Adrenal gland (tissue), 12 donors: ENCODE data around the gene USP3. TPM values are rescaled to one million over a fixed set of nuclear protein-coding genes. Genes with fewer than 3 reads are reported as not detected.

Source experiments
- DNase-seq, 7 donors: peaks; one replicate each; pipeline ENCODE4 v3.0.0-alpha.2; 2019 to 2020
- H3K27ac ChIP-seq, 5 donors: fragments of 200-600 bp; sonication (generic) in 4 of 5; 1 replicate in 3 of 5; 2 replicates in 2 of 5; pipeline versions ENCODE4 v1.5.1 to v1.8.0; 2016 to 2020; ENCODE audit warnings: mild to moderate bottlenecking in 1 of 5
- H3K27me3 ChIP-seq: fragments of 200-600 bp; 2 replicates; pipeline ENCODE4 v1.8.0; 2021
- H3K36me3 ChIP-seq, 2 donors: fragments of 200-600 bp; replicated peaks in 1 of 2; 1 replicate in 1 of 2; 2 replicates in 1 of 2; pipeline versions ENCODE4 v1.5.1 to v1.8.0; 2018 to 2022
- H3K4me1 ChIP-seq, 2 donors: fragments of 200-600 bp; replicated peaks in 1 of 2; 1 replicate in 1 of 2; 2 replicates in 1 of 2; pipeline versions ENCODE4 v1.5.1 to v1.8.0; 2018 to 2021
- H3K4me3 ChIP-seq, 4 donors: fragments of 200-600 bp; sonication (generic) in 3 of 4; one replicate each; pipeline ENCODE4 v1.5.1; 2016 to 2018
- H3K9me3 ChIP-seq, 3 donors: fragments of 200-600 bp; sonication (generic) in 1 of 3; replicated peaks in 1 of 3; 1 replicate in 2 of 3; 2 replicates in 1 of 3; pipeline versions ENCODE4 v1.5.1 to v1.8.0; 2016 to 2021
- CTCF ChIP-seq, 6 experiments: fragments of 450-650 bp in 4 of 6; fragments of 200-600 bp in 2 of 6; sonication (generic) in 1 of 6; IDR thresholded peaks; 1 replicate in 5 of 6; 2 replicates in 1 of 6; pipeline versions ENCODE4 v1.5.1 to v1.8.0; 2016 to 2021; ENCODE audit warnings: antibody characterized with exemption in 6 of 6, mild to moderate bottlenecking in 2 of 6, moderate library complexity in 1 of 6
- POLR2A ChIP-seq, 2 donors: fragments of 450-650 bp; IDR thresholded peaks; one replicate each; pipeline ENCODE4 v1.6.1; 2017; ENCODE audit warnings: antibody characterized with exemption in 2 of 2, mild to moderate bottlenecking in 2 of 2, moderate library complexity in 1 of 2
- WGBS, 4 donors: extraction: QIAGEN DNeasy Blood & Tissue Kit in 2 of 4; methylation state at CpG; one replicate each; pipeline versions ENCODE4 v1.1.5 to v1.1.7; 2013 to 2017; 5-methylcytosine and 5-hydroxymethylcytosine counted together
- intact Hi-C, 2 donors: fragments of 100-400 bp; cut with DNase I; formaldehyde crosslinking; loops; one replicate each; pipeline versions ENCODE4 v1.14.1 to v1.15.0; 2022 to 2023
- polyA plus RNA-seq, 3 donors: library from polyadenylated mRNA; stranded (reverse); fragments of 200-250 nt in 2 of 3; fragments of 350-450 nt in 1 of 3; fragmentation: Illumina TruSeq in 1 of 3; extraction: RNeasy Lipid Tissue Mini Kit (QIAGEN cat#74804) in 1 of 3; gene quantifications; one replicate each; pipeline ENCODE4 v1.2.3, GENCODE V29; 2013 to 2014
- total RNA-seq, 9 donors: library from RNA; depleted of rRNA in 4 of 9; stranded (reverse); fragments of >200 nt in 4 of 9; fragments of 120-200 nt in 1 of 9; fragmentation: NEBNext Ultra II Directional in 1 of 9; extraction: Animal tissue kit (Norgen Biotek cat#: 25700) in 1 of 9; gene quantifications; one replicate each; pipeline versions ENCODE4 v1.1.0 to v1.2.4, GENCODE V29; 2013 to 2023
- donor health status: healthy with polysubstance abuse.
- donor health status: Bipolar disorder and iron deficiency.
- donor health status: DM: yes; HTN: yes; CAD: no.
- donor health status: DM: no; HTN: no; CAD: no.
- donor health status: DM: no; HTN: no; CAD: no.
- donor health status: DM: yes; HTN: yes; CAD: no.

USP3 gene
- total and polyA plus RNA-seq, 12 donors, result 23.0 to 55.0 (median 35.5) TPM

GRCh38 chr15:63556736-63557135 is 52.3 kb downstream of the USP3 start:
- Histone ChIP-seq H3K36me3 (peaks cover 0 to 8% of the 10 kb centered on the region in 2 donors), H3K4me3 (no peak overlapping the region), H3K4me1 (peaks cover 24 to 37% of the 10 kb centered on the region in 2 donors), H3K27me3 (no peaks in the 10 kb centered on the region), H3K9me3 (no peaks in the 10 kb centered on the region), H3K27ac (no peak overlapping the region)
- WGBS, 4 donors, result 90 to 100% (median 98%) methylated on average over 7 of the region's 7 CpGs
- no peak for DNase-seq
- TF ChIP-seq POLR2A (IDR thresholded peaks at IDR 0.05), result no peak
- no peak for TF ChIP-seq CTCF (IDR thresholded peaks at IDR 0.05)
- intact Hi-C loops, result loop anchor here in 1 of 2 donors (10.0 kb wide), 1 partner anchor 52 kb away; the partner anchor contains the start of gene USP3

- Histone ChIP-seq H3K4me3 (no peak overlapping the region), H3K27ac (no peak overlapping the region), H3K4me1 (peaks cover 5 to 14% of the 10 kb centered on the region in 2 donors), H3K36me3 (peaks cover 0 to 27% of the 10 kb centered on the region in 2 donors), H3K9me3 (no peaks in the 10 kb centered on the region), H3K27me3 (no peaks in the 10 kb centered on the region)
- TF ChIP-seq CTCF (IDR thresholded peaks at IDR 0.05) (no peak), POLR2A (IDR thresholded peaks at IDR 0.05) (no peak)
- intact Hi-C loops, result loop anchor here in 1 of 2 donors (10.0 kb wide), 1 partner anchor 55 kb away; the partner anchor contains the start of gene USP3
- WGBS, 4 donors, result 94 to 96% (median 95%) methylated on average over 5 of the region's 5 CpGs
- no peak for DNase-seq
Observed at GRCh38 chr15:63559753-63560152, 55.4 kb downstream of the USP3 start.

- WGBS, 4 donors, result 90 to 95% (median 92%) methylated on average over 6 of the region's 6 CpGs
- TF ChIP-seq POLR2A (IDR thresholded peaks at IDR 0.05) (no peak), CTCF (IDR thresholded peaks at IDR 0.05) (no peak)
- H3K9me3 ChIP-seq, result no peaks in the 10 kb centered on the region
- H3K4me3 ChIP-seq, result no peak overlapping the region
- intact Hi-C loops, result no loop called here
- peaks cover 0 to 27% of the 10 kb centered on the region in 2 donors for H3K36me3 ChIP-seq
- DNase-seq, result no peak
- no peaks in the 10 kb centered on the region for H3K27me3 ChIP-seq
- H3K4me1 ChIP-seq, result peaks cover 5 to 14% of the 10 kb centered on the region in 2 donors
- no peak overlapping the region for H3K27ac ChIP-seq
Observed at GRCh38 chr15:63560741-63561448, 56.5 kb downstream of the USP3 start.

GRCh38 chr15:63564093-63564492 is 59.7 kb downstream of the USP3 start:
- WGBS, 4 donors, result 31 to 68% (median 51%) methylated on average over 3 of the region's 3 CpGs
- intact Hi-C loops, result no loop called here

More at GRCh38 chr15:63564093-63564492, 59.7 kb downstream of the USP3 start:
- TF ChIP-seq CTCF (IDR thresholded peaks at IDR 0.05), result no peak
- TF ChIP-seq POLR2A (IDR thresholded peaks at IDR 0.05), result no peak
- Histone ChIP-seq H3K4me1 (peaks cover 5 to 6% of the 10 kb centered on the region in 2 donors), H3K36me3 (peaks cover 0 to 31% of the 10 kb centered on the region in 2 donors), H3K27ac (no peak overlapping the region), H3K4me3 (no peak overlapping the region), H3K27me3 (no peaks in the 10 kb centered on the region), H3K9me3 (no peaks in the 10 kb centered on the region)
- no peak for DNase-seq
